HG03175 (cell line): ENCODE data around the gene NUDT1.

Source experiments
- ATAC-seq: cut with Tn5 transposase; IDR thresholded peaks from one replicate; pipeline ENCODE4 v1.9.1; 2021; ENCODE audit warnings: mild to moderate bottlenecking, moderate library complexity; ENCODE audit not compliant: unreplicated experiment

NUDT1 gene

DNA sequence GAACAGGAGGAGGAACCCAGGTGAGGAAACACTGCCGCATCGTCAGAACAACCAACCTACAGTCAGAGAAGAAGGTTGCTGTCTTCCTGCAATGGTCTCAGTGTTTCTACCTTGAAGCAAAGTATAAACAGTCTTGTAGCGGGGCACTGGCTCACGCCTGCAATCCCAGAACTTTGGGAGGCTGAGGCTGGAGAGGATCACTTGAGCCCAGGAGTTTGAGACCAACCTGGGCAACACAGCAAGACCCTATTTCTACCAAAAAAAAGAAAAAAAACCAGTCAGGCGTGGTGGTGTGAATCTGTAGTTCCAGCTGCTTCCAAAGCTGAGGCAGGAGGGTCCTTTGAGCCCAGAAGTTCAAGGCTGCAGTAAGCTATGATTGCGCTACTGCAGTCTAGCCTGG, 48.9 kb downstream of the NUDT1 start:
- no peak for ATAC-seq

DNA sequence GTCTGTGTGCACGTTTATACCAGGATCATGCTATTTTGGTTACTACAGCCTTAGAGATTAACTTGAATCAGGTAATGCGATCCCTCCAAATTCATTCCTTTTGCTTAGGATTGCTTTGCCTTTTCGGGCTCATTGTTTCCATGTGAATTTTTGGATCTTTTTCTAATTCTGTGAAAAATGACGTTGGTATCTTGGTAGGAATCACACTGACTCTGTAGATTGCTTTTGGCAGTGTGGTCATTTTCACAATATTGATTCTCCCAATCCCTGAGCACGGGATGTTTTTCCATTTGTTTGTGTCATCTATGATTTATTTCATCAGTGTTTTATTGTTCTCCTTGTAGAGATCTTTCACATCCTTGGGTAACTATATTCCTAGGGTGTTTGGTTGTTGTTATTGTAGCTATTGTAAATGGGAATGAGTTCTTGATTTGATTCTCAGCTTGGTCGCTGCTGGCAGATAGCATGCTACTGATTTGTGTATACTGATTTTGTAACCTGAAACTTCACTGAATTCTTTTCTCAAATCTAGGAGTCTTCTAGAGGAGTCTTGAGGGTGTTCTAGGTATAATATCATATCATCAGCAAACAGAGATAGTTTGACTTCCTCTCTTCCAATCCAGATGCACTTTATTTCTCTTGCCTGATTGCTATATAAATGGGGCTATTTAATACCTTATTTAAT, 54.1 kb downstream of the NUDT1 start:
- no peak for ATAC-seq

- no peak for ATAC-seq
Observed at GRCh38 chr7:2296832-2297231, 54.8 kb downstream of the NUDT1 start.

- peak; percentile 55 for ATAC-seq
Observed at GRCh38 chr7:2299131-2299829, 57.3 kb downstream of the NUDT1 start.

- no peak for ATAC-seq
Observed at GRCh38 chr7:2299870-2300512, 58.0 kb downstream of the NUDT1 start.
